Stimulated activated CD8-positive, alpha-beta memory T cell treated with anti-CD3 and anti-CD28 coated beads, Interleukin-12 subunit alpha, Interleukin-12 subunit beta, amount 100 ng/mL, for 24 hours (primary cell): ENCODE results near the gene ELMO2.
"Not testable (repeated sequence)": the region's sequence is repeated elsewhere in the genome, so short reads cannot be mapped to it uniquely, and the experiment has no call there.

Source experiments
- DNase-seq: peaks from one replicate; pipeline ENCODE4 v3.0.0-alpha.2; 2020; ENCODE audit errors: extremely low read depth

Gene ELMO2

DNA sequence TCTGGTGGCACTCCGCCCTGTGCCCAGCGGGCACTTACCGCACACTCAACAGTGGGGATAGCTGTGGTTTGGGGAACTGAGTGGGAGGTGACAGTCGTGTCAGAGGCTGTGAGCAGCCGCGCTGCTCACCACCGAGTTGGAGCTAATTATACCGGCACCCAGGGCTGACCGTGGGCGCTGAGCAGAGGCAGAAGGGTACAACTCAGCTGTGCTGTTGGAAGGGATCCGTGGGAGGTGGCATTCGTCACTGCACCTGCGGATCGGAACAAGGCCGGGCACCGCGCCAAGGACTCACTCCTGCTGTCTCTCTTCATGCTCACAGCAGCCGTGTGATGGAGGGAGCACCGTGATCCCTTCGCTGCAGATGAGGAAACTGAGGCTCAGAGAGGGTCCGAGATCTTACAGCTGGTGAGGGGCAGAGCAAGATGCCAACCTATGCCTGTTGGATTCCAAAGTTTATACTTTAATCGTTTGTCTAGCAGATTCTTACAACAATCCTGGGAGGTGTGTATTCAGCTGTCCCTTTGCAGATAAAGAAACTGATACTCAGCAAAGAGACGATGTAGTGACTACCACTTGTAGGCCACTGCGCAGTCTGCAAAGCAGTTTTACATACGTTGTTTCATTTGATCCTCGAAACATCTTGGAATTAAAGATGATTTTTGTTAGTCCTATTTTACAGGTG is 713 bp upstream of the ELMO2 start:
- peak; percentile 72 for DNase-seq

DNA sequence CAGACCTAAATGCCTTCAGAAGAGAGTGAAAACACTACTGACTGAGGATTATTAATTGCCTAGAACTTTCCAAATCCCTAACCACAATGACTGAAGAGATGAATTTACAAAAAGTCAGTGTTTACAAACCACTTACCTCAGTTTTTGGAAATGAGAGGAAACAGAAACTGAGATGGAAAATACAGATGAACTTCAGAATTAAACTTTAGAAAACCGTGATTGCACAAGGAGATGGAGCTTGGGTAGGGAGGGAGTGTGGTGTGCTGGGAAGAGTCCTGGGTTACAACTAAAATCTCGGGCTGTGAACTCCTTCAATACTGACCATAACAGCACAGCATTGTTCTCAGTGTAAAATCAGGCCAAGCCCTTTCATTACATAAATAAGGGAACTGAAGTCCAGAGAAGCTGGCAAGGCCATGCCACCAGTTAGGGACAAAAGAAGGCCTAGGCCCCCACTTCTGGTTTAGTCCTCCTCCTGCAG is 4.0 kb downstream of the ELMO2 start:
- no peak for DNase-seq

DNA sequence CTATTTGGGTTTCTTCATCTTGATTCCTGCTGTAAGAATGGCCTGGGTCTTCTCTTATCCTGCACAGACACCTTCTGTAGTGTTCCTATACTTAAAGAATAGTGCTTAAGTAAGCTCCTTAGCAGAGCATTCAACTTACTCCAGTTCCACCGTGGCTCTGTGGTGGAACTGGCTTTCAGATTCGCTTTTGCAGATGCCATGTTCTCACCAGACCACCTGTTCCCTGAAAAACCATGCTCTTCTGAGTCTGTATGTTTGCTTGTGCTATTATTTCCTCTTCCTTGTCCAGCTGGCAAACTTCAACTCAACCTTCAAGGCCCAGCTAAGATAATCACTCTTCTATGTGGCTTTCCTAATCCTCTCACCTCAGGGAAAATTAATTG is 4.9 kb downstream of the ELMO2 start:
- DNase-seq = no peak

DNA sequence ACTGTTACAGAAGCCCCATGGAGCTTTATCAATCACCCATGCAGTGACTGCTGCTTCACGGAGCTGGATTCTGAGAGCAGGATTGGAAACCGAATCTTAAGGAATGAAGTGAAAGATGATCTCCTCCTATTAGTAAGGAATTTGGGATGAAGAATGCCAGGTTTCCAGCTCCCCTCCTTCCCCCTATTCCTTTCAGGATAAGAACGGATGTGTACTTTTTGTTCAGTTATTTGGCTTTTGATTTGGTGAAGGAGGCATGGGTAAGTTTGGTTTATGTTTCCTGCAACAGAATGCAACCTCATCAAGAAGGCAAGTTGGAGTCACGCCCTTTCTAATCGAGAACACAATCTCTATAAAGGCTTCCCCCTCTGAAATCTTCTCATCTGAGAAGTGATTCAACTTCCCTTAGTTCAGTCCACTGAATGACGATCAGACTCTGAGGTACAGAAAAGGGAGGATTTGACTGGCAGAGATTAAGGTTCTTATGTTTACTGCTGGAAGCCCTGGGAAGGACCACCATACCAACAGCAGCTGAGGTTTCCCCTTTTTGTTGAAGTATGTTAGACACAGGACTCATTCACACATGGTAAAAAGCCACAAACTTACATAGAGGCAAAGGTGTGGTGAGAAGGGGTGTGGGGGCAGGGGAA is 5.5 kb downstream of the ELMO2 start:
- no peak for DNase-seq

DNA sequence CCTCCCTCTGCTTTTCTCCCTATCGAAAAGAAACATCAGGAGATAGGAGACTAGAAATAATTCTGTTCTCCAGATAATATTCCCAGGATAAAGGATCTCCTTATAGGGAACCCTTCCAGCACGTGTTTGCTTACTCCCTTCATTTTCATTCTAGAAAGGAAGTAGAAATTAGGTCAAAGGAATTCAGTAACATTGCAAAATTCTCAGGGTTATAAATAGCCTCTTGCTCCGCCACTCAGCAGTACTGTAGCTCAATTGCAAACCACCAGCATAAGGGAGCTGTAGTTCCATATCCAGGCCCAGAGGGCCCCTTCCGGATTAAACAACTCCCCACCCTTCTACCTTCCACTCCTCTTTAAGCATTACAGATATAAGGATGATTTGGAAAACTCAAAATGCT is 6.2 kb downstream of the ELMO2 start:
- DNase-seq = no peak

DNA sequence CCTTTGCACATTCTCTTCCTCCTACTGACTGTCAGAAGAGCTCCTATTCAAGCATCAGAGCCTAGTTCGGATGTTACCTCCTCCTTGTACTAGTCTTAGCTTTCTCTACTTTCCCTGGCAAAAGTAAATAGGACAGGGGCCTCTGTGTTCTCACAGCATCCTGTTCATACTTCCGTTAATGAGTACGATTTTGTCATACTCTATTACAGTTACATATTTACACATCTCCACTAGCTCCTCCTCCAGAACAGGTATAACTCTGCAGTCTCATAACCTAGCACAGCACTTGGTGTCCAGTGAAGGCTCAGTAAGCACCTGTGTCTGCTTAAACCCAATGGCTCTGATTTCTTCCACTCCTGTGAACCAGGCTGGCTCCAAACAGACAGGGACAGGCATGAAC is 7.0 kb downstream of the ELMO2 start:
- DNase-seq = no peak

DNA sequence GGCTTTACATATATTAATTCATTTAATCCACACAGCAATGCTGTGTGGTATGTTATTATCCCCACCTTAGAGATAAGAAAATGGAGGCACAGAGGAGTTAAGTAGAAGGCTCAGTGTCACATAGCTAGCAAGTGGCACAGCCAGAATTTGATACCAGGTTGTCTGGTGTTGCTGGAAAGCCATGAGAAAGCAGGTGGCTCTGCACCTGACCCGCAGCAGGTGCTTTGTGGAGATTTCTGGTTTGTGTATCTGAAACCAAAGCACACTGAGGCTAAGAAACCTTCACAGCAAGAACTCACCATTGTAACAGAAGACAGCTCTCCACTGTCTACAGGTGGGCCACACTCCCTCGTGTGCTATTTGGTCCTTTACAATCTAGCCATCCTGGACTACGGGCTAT is 7.5 kb downstream of the ELMO2 start:
- DNase-seq = no peak

DNA sequence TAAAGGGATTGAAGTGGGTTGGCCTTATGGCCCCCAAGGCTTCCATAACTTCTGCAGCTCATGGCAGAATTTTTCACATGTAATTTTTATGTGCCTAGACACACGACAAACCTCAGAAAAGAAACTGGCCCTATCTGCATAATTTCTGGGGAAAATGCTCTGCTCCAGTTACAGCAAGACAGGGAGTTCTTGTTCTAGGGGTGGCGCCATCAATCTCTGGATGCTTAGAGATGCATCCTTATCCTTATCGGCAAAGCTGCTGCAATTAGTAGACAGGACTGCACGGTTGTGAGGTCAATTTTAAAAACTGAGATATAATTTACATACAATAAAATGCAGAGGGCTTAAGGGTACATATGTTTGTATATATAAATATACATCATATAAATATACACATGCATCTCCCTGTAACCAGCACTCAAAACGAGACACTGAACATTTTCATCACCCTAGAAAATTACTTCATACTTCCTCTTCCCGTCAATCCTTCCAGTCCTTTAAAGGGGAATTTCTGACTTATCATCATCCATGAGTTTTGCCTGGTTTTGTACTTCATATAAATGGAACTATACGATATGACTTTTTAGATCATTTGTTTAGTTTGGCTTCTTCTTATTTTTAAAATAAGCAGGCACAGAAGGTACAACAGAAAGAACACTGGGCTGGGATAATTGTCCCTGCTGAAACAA is 10.2 kb downstream of the ELMO2 start:
- DNase-seq = no peak

DNA sequence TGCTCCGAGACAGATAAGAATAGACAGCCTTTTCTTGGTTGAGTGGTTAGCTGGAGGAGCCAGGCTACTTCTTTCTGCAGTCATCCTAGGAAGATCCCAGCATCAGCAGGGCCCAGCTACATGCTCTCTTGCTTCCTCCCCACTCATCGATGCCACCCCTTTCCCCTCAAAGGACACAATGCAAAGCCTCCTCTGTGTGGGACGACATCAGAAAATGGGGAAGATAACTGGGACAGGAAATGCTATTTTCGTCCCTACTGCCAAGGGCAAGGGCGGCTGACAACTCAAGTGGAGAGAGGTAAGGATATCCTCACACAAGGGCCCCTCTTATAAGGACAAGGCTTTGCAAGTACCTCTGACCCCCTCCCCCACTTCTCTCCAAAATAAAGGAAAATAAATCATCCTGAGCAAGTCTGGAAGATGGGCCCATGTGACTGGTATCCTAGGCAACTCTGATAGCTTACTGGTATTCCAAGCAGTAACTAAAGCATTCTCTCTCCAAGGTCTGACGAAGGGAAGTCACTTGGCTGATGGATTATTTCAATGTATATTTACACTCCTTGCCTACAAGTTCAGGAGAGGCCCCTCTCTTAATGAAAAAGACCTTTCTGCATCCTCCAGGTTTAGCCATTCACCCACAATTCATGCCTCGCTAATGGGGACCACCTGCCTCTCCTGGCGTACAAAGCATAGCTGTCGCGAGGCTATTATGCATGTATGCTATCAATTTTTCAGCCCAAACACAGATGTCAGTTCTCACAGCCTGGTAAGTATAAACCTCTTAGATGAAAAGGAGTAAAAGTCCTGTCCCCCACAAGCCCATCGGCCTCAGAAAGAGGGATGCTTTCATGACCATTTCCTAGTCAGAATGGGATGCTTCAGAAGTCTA is 11.3 kb downstream of the ELMO2 start:
- no peak for DNase-seq

DNA sequence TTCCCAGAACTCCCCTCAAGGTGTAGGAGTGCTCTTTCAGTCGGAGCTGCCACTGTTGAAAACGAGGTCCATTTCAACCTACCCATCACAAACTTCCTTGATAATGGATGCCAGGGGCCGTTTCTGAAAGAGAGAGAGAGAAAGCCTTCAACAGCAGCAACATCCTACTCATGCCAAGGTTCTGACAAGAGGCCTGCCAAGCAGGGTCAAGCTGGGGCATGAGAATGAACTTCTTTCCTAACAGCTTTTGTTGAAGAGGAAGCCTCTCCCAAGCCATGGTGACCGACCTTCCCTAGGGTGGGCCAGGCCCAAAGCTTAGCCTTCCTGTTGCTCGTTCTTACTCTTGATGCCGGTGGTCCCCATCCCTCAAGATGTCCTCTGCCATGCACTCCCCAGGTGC is 12.4 kb downstream of the ELMO2 start:
- DNase-seq = no peak

DNA sequence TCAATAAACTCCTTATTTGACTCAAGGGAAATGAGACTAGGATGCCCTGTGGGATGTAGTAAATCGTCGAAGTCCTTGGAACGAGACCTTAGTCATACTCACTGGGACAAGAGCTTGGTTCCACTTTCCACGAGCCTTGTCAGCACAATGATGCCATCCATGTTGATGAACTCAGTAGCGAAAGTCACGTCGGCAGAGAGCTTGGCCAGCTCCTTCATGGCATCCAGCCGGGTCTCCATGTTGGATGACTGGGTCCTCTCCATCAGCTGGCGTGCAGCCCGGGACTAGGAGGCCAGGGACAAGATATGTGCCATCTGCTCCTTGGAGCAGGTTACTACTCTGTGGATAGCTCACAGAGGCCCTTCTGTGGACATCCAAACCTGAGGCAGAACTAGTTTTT is 17.5 kb downstream of the ELMO2 start:
- DNase-seq = no peak

DNA sequence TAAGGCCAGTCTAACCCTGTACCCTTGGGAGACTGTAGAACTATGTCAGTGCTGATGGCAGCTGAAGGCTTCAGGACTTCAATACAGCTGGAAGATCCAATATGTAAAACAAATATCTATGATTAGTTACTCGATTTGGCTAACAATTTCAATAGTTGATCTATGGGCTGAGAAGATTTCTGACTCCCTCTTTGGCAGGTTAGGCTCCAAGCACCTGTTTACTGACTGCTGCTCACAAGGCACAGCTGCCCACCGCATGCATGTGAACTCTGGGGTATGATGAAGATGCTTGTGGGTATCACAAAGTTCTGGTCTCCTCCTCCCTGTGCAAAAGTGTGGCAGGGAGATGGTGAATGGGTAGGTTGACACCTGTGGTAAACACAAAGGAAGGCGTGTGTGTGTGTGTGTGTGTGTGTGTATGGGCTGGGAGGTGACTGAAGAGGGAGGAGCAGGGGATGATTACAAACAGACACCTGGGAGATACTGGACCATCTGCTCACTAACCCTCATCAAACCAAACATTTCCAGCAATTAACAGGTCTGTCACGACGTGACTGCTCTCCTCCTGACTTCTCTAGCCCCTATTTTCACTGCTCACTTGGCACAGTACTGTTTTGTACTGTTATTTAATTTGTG is 18.1 kb downstream of the ELMO2 start:
- no peak for DNase-seq

DNA sequence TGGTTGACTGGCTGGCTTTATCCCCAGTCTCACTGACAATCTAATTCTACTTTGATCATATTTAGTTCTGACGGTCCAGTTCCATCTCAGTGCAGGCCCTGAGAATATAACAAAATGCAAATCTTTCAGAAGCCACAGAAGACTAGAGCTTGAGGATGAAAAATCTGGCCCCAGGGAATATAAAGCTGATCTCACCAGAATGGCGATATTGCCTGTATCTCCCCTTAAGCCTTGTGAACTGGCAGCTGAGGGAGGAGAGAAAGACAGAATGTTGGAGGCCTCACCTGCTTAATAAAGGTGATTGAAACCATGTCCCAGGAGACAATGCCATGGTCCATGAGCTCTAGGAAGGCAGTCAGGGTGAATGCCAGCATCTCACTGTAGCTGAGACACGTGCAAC is 19.4 kb downstream of the ELMO2 start:
- DNase-seq = not testable (repeated sequence)

DNA sequence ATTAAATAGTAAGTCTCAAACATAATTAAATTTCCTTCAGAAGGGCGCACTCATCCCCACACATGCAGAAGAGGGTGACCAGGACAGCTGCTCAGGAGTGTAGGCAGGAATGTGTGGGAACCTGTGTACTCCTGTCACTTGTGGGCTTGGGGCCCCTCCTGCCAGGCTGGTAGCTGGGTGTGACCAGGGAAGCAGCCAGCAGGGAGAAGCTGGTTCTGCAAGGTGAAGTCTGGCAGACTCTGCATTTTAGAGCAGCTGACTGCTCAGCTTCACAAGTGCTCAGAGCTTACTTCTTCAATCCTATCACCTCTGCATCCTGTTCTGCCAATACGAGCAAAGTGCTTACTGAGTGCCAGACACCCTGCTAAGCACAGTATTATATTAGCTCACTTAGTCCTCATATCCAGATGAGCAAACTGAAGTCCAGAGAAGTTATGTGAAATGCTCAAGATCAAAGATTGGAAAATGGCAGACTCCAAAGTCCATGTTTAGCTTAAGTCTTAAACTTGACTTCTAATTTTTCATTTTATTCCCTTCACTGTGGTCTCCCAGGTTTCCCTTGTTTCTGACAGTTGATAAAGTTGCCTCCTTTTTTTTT is 27.9 kb downstream of the ELMO2 start:
- no peak for DNase-seq

DNA sequence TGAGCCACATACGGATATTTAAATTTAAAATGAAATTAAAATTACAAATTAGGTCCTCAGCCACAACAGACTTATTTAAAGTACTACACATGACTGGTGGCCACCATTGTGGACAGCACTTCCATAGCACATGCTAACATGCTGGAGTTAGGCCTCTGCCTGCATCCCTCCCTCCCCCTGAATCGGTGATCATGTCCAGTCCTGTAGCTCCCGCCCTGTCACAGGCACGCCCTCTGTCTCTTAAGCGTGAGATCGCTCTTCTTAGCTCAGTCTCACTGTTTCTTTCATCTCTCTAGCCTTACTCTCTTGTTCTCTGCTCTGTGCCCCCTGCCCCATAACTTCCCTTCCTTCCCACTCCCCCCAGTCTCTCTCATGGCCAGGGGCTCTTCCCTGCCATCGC is 28.9 kb downstream of the ELMO2 start:
- no peak for DNase-seq

DNA sequence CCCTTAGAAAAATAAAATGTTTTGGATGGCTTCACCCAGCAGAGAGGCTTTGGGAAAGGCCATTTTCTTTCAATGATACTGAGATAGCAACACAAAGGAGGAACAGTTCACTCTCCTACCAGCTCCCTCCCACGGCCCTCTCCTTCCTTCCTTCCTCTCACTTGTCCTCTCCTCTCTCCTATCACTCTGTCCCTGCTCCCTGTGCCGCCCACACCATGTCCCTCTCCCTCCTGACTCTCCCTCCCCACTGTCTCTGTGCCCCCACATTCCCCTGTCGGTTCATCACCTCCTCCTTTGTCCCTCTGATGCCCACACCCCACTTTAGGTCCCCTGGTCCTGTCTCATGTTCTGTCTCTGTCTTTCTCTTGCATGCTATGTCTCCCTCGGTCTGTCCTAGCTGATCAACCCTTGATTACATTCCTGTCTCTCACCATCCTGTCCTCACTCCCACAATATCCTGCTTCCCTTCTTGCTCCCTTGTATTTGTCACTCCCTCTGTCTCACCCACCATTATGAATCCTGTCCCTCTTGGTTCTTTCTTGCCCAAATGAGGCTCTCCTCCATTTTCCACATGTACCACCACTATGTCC is 30.1 kb downstream of the ELMO2 start:
- DNase-seq = no peak

DNA sequence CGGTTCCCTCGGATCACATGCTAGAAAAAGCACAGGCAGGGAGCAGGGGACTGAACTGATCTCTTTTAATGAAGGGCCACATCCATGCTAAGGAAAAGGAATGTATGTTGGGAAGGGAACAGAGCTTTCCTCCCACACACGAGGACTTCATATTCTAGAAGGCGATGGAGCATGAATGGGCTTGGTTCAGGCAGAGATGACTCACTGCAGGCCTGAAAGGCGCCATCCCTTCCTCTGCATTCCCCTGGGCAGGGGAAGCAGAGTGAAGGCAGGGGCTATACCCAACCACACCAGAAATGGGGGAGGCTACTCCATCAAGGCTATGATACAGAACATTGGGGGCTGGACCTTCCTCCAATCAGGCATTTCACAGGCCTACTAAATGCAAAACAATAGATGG is 30.6 kb downstream of the ELMO2 start:
- no peak for DNase-seq

DNA sequence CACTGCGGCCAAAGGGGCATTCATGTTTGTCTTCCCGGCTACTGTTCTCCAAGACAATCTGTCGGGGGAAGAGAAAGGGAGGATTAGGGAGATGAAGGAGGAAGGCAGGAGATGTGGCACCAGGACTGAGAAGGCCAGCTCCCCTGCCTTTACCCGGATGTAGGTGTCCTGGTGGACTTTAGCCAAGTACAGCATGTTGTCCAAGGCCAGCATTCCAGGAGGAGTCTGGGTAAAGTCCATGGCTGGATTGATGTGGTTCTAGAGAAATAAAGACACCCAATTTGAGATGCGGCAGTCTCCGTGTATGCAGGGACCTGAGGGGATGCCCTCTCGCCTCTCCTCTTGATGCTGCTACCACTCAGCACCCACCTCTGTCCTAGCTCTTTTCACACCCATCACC is 32.0 kb downstream of the ELMO2 start:
- DNase-seq = no peak

DNA sequence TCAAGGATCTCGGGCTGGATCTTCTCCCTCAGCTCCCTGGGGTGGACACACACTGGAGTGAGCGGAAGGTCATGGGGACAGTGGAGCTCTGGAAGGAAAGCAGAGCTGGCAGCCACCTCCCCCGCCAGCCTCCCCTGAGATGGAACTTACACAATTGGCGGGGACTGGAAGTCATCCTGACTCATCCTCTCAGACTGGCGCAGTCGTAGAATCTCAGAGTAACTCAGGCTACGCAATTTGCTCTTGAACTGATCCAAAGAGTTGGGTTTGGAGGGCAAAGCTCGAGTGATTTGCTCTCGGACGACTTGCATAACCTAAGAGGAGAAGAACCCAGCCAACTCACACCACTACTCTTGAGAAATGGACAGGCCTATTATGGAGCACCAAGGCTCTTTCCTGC is 34.8 kb downstream of the ELMO2 start:
- DNase-seq = no peak

DNA sequence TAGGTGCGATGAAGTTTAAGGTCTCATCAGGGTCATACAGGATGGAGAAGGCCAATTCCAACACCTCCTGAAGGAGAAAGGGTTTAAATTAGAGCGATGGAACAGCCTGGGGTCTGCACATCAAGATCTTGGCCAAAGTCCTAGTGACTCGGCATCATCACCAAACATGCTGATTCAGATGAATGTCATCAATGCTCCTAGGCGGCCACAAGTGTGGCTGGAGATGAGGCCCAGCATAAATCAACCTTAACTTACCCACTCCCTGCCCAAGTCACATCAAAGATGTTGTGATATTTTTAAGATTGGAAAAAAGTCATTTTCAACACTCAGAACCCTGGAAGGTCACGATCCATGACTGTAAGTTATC is 37.5 kb downstream of the ELMO2 start:
- no peak for DNase-seq
